Hepatocyte (in vitro differentiated cells): ENCODE data around the gene PHF14.

Experiments used
- EZH2 ChIP-seq: fragments of 200-600 bp; sonication (generic); IDR thresholded peaks from 2 replicates; pipeline ENCODE4 v1.6.1; 2016; ENCODE audit warnings: antibody characterized with exemption, mild to moderate bottlenecking, borderline replicate concordance
- TF ChIP-seq, protein P1 (sequence below): fragments of 200-600 bp; sonication (generic); IDR thresholded peaks from 2 replicates; pipeline ENCODE4 v1.5.1; 2016; ENCODE audit warnings: antibody characterized with exemption, mild to moderate bottlenecking; ENCODE audit not compliant: poor library complexity

GRCh38 chr7:11039974-11040373 is 66.3 kb downstream of the PHF14 start:
- TF ChIP-seq, protein P1, sequence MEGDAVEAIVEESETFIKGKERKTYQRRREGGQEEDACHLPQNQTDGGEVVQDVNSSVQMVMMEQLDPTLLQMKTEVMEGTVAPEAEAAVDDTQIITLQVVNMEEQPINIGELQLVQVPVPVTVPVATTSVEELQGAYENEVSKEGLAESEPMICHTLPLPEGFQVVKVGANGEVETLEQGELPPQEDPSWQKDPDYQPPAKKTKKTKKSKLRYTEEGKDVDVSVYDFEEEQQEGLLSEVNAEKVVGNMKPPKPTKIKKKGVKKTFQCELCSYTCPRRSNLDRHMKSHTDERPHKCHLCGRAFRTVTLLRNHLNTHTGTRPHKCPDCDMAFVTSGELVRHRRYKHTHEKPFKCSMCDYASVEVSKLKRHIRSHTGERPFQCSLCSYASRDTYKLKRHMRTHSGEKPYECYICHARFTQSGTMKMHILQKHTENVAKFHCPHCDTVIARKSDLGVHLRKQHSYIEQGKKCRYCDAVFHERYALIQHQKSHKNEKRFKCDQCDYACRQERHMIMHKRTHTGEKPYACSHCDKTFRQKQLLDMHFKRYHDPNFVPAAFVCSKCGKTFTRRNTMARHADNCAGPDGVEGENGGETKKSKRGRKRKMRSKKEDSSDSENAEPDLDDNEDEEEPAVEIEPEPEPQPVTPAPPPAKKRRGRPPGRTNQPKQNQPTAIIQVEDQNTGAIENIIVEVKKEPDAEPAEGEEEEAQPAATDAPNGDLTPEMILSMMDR = no peak
- no peak for TF ChIP-seq EZH2
